Middle frontal gyrus (tissue), 1 donor: Measurements from ENCODE around the gene MRPL53.

Experiments used
- DNase-seq: peaks from one replicate; pipeline ENCODE4 v3.0.0-alpha.2; 2015; ENCODE audit warnings: low spot score; ENCODE audit errors: extremely low spot score

MRPL53 gene

DNA sequence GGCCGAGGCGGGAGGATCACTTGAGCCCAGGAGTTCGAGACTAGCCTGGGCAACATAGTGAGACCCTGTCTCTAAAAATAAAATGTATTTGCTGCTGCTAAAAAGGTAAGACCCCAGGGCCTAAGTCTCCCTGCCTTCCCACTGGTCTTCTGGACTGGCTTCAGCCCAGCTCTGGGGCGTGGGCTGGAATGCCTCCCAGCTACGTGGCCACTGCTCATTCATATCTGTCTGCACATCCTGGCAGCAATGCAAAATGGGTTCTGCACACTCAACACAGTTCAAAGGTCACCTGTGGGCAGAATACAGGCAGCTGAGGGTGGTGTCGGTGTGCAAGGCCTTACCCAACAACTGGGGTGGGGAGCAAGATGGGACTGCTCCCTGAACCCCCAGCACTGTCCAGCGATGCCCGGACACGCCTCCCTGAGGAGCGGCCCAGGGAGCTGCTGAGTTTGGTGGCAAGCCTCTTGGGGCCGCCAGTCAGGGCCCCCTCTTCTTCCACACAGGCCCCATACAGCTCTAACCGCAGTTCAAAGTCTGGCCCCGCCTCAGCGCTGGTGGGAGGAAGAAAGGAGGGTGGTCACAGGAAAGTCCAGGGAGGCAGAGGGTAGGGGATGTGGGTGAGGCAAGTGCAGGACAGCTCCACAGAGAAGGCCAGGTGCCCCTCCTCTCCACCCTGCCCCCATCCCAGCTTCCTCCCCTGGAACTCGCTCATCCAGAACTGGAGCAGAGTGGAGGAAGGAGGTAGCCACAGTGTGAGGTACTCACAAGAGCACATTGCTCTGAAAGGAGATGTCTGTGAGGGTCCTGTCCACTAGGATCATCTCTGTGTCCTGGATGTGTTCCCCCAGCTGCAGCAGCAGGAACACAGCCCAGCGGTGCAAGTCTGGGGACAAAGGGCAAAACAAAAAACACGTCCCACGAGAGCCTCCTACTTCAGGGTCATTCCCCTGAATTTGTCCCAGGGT is 42.7 kb downstream of the MRPL53 start:
- no peak for DNase-seq

DNA sequence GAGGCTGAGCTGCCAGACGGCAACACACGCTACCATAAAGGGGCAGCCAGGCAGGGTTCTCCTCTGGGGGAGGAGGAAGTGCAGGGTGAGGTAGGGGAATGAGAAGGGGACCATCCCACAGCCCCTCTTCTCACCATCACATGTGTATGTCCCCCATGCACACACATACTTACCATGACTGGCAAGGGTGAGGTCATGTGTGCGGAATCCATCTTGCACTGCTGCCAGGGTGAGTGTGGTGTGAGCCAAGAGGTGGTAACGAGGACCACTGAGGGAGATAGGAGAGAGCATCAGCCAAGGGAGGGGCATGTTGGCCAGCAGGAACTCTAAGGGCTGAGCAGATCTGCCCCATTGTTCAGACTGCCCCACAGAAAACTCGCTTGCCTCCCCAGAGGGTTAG is 43.8 kb downstream of the MRPL53 start:
- DNase-seq, result no peak

DNA sequence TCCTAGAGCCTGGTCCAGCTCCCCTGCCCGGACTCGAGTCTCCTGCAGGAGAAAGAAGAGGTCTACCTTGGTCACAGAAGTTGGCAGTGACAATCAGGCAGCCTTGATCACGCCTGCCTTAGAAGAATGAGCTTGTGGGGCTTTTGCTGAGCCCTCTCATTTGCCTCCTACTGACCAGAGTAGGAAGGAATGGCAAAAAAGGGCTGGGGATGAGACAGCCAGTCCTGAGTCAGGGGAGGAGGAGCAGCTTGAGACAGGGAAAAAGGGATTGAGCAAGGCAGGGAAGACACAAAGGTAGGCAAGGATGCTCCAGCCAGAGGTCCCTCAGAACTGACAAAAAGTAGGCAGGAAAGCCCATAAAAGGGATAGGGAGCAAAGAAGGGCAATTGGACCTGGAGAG is 44.9 kb downstream of the MRPL53 start:
- no peak for DNase-seq

DNA sequence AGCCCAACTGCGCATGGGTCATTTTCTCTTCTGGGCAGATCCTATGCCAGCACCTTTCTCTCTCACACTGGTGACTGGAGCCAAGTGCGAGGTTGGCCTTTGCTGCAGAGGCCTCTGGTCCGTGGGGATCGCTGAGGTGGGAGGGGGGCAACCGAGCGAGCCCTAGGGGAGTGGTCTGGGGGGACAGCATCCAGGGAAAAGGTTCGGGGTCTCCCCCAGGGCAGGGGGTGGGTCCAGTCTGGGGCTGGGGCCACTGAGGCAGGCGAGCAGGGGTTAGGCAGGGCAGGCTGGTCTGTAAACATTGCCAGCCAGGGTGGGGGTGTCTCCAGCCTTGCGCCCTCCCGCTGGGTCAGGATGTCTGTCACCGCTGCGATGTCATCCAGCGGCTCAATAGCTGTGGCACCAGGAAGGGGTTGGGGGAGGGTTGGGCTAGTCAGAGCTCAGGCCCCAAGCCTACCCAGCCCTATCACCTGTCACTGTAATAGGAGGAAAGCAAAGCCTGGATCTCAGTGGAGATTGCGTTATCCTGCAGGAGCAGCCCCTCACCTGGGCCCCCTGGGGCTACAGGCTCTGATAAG is 46.2 kb downstream of the MRPL53 start:
- DNase-seq, result no peak

DNA sequence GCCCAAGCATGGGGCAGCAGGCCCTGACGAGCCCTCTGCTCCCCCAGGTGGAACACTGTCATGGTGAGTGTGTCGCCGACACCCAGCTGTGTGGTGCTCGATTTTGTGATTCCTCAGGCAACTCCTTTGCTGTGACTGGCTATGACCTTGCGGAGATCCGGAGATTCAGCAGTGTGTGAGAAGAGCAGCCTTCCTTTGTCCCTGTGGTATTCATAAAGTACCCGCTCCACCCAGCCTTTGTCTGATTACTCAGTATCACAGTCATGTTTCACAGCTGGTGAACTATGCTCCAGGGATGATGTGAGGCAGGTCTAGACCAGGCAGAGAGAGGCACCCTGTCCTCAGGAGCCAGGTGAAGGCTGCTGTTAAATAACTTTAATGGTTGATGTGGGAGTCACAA is 47.0 kb downstream of the MRPL53 start:
- DNase-seq, result no peak

DNA sequence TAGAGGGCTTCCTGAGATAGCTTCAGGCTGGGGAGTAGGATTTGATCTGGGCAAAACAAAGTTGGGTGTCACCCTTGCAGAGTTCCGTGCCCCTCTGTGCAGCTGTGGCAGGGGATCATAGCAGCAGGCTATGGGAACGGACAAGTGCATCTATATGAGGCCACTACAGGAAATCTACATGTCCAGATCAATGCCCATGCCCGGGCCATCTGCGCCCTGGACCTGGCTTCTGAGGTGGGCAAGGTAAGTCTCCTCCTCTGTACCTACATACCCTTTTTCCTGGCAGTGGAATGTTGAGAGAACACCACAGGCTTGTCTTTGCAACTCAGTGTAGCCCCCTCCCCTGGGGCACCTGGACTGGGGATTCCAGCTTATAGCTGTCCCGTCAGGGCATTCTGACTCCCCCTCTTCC is 47.5 kb downstream of the MRPL53 start:
- DNase-seq, result no peak

DNA sequence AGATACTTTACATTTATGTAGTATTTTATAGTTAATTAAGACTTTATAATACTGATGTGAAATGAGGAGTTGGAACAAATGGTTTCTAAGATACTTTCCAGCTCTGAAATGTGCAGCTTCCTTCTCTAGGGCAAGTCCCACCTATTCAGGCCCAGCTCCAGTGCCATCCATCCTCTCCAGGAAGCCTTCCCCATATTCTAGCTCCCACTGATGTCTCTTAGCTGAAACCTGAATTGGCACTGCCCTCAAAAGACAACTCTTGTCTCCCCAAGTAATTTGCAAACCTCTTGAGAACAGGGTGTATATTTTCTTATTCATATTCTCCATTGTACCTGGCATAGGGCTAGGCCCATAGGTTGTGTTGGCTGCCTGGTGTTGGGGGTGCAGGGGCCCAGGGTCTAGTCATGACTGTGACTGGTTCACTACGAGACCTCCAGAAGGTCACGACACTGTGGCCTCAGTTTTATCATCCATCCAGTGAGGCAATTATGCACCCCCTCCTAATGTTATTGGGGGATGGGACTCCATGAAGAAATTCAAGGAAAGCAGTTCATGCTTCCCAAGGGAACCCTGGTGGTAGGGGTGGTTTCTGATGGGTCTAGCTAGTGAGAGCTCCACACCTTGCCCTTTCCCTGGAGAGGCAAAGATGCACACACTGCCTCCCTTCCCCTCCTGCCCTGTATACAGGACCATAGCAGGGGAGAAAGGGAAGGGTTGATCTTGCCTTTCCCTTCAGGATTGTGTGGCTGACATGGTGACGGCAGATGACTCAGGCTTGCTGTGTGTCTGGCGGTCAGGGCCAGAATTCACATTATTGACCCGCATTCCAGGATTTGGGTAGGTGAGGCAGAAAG is 48.1 kb downstream of the MRPL53 start:
- no peak for DNase-seq

DNA sequence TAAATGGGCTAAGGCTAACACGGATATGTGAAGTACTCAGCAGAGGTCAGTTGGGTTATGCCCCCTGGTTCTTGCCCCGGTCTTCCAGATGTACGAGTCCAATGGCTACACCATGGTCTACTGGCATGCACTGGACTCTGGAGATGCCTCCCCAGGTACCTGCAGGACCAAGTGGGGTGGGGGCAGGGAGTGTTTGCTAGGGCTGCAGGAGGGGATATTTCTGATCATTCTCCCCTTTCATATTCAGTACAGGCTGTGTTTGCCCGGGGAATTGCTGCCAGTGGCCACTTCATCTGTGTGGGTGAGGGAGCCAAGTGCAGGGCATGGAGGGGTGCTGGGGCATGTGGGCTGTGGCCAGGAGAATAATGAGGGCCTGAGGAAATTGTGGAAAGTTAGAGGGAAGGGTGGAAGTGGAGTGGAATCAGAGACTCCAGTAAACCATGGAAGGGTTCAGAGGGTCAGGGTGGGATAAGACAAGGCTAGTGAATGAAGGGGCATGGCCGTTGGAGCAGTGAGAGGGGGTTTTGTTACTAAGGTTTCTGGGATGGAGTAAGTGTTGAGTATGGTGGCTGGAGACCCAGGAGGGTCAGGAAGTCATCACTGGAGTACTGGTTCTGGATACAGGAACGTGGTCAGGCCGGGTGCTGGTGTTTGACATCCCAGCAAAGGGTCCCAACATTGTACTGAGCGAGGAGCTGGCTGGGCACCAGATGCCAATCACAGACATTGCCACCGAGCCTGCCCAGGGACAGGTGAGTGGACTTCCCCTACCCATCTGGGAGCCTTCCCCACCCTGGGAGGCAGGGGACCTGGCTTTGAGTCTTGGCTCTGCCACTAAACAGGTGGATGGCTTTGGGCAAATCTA is 49.0 kb downstream of the MRPL53 start:
- DNase-seq, result no peak
